Esophagus squamous epithelium (tissue), 4 donors: ENCODE results near the gene RSPO3.

Experiments used
- POLR2A ChIP-seq, 4 donors: fragments of 450-650 bp; IDR thresholded peaks; one replicate each; pipeline ENCODE4 v1.6.1; 2017; ENCODE audit warnings: antibody characterized with exemption in 4 of 4, mild to moderate bottlenecking in 4 of 4, moderate library complexity in 3 of 4
- TF ChIP-seq, protein P1 (sequence below), 6 experiments: fragments of 450-650 bp in 4 of 6; fragments of 200-600 bp in 2 of 6; sonication (generic) in 2 of 6; IDR thresholded peaks; one replicate each; pipeline ENCODE4 v1.5.1; 2016 to 2019; ENCODE audit warnings: antibody characterized with exemption in 6 of 6, mild to moderate bottlenecking in 4 of 6, moderate library complexity in 4 of 6

DNA sequence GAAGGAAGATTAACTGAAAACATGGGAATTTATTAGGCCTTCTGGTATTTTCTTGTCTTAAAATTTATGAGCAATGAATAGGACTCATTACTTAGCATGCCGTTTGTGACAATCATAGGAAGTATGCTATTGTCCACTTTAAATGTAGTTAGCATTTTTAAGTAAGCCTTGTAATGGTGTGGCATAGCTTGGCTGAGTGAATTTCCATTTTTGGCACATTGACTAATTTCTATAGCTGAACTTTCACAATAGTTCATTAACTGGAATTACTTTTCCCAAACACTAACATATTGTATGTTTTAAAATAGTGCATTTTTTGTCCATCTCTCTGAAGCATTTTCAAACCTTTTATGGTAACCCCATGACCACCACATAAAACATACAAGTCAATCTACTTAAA is 15.7 kb downstream of the RSPO3 start:
- TF ChIP-seq, protein P1, sequence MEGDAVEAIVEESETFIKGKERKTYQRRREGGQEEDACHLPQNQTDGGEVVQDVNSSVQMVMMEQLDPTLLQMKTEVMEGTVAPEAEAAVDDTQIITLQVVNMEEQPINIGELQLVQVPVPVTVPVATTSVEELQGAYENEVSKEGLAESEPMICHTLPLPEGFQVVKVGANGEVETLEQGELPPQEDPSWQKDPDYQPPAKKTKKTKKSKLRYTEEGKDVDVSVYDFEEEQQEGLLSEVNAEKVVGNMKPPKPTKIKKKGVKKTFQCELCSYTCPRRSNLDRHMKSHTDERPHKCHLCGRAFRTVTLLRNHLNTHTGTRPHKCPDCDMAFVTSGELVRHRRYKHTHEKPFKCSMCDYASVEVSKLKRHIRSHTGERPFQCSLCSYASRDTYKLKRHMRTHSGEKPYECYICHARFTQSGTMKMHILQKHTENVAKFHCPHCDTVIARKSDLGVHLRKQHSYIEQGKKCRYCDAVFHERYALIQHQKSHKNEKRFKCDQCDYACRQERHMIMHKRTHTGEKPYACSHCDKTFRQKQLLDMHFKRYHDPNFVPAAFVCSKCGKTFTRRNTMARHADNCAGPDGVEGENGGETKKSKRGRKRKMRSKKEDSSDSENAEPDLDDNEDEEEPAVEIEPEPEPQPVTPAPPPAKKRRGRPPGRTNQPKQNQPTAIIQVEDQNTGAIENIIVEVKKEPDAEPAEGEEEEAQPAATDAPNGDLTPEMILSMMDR (IDR thresholded peaks at IDR 0.05): no peak
- no peak for TF ChIP-seq POLR2A (IDR thresholded peaks at IDR 0.05)
